ENCODE results near the gene E2F6.

GRCh38 chr2:11512431-11512830 lies 46.5 kb upstream of the E2F6 start:
- TF ChIP-seq EZH2 (IDR thresholded peaks at IDR 0.05; ENCODE audit: insufficient read depth, poor library complexity, severe bottlenecking), result no peak
- TF ChIP-seq EZH2phosphoT487 (IDR thresholded peaks at IDR 0.05; ENCODE audit: insufficient read depth, low read depth), result no peak
